ENCODE data around the gene SLC2A8. TPM values are rescaled to one million over a fixed set of nuclear protein-coding genes. Genes with fewer than 3 reads are reported as not detected.

The SLC2A8 gene
- total RNA-seq, 1 experiment from 2014 or later: 29.0 TPM

DNA sequence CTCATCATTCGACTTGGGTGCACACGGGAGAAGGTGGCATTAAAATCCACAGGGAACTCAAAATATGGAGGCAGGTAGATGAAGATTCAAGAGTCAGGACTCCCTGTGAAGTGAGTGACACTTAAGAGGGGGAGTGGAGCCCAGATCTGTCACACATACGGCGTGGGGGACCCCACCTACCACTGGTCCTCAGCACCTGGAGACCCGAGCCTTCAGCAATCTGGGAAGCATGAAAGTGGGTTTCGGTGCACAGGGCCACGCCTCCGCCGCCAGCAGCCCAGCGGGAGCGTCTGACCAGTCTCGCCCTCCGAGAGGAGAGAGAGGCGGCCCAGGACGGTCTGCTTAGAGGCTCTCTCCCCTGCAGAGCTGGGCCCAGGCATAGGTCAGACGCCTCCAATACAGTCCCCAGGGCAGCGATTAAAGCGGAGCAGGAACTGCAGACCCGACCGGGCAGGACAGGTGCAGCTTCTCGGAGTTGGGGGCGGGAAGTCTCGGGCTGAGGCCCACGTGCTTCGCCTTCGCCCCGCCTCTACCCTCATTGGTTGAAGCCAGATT, 639 bp upstream of the SLC2A8 start:
- ChIA-PET CTCF (interaction anchor here (0.6 to 1.3 kb wide), 5 partner anchors 59 to 437 kb away, joined by 3 to 5 read pairs (median 3); no protein-coding TSS in a partner anchor), POLR2A (ENCODE audit: unreplicated experiment) (interaction anchor here (0.5 to 1.2 kb wide), 7 partner anchors 24 to 436 kb away, joined by 3 to 7 read pairs (median 5); partner anchors contain the start of genes LRSAM1 and ZNF79)
- DNase-seq: no peak
- H3K9ac ChIP-seq (ENCODE audit: low read length): no peak overlapping the region
- intact Hi-C loops (cut with micrococcal nuclease): loop anchor here (5.0 kb wide), 2 partner anchors 169 to 184 kb away; no protein-coding TSS in a partner anchor
- H4K20me1 ChIP-seq (ENCODE audit: low read length): no peaks in the 10 kb centered on the region
- no peaks in the 10 kb centered on the region for H3K27me3 ChIP-seq (ENCODE audit: low read length)
- H3K4me2 ChIP-seq (ENCODE audit: low read length): peak overlapping the region; percentile 94
- no peaks in the 10 kb centered on the region for H3K9me2 ChIP-seq (replicated peaks; ENCODE audit: low read length)
- BruUV-seq (replicated peaks): no TSS peak
- H3K4me3 ChIP-seq (ENCODE audit: low read length): peak overlapping the region; percentile 71
- H2AFZ ChIP-seq (ENCODE audit: low read length): peak overlapping the region; percentile 88
- H3K36me3 ChIP-seq (ENCODE audit: low read depth, low read length): no peaks in the 10 kb centered on the region
- ATAC-seq: peak; percentile 11
- no peaks in the 10 kb centered on the region for H3K9me3 ChIP-seq (ENCODE audit: low read length)
- no peaks in the 10 kb centered on the region for H3F3A ChIP-seq (ENCODE audit: low read length, unreplicated experiment)
- peaks cover 15% of the 10 kb centered on the region for H3K79me2 ChIP-seq (ENCODE audit: low read length)
- TF ChIP-seq EZH2 (IDR thresholded peaks at IDR 0.05; ENCODE audit: low read length, unreplicated experiment) (no peak), EZH2phosphoT487 (IDR thresholded peaks at IDR 0.05; ENCODE audit: borderline replicate concordance, low read length) (no peak)
- TF ChIP-seq, protein P1, sequence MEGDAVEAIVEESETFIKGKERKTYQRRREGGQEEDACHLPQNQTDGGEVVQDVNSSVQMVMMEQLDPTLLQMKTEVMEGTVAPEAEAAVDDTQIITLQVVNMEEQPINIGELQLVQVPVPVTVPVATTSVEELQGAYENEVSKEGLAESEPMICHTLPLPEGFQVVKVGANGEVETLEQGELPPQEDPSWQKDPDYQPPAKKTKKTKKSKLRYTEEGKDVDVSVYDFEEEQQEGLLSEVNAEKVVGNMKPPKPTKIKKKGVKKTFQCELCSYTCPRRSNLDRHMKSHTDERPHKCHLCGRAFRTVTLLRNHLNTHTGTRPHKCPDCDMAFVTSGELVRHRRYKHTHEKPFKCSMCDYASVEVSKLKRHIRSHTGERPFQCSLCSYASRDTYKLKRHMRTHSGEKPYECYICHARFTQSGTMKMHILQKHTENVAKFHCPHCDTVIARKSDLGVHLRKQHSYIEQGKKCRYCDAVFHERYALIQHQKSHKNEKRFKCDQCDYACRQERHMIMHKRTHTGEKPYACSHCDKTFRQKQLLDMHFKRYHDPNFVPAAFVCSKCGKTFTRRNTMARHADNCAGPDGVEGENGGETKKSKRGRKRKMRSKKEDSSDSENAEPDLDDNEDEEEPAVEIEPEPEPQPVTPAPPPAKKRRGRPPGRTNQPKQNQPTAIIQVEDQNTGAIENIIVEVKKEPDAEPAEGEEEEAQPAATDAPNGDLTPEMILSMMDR (conservative IDR thresholded peaks at IDR 0.05; ENCODE audit: low read depth, low read length): no peak
- H3K4me1 ChIP-seq (ENCODE audit: insufficient read depth, low read length): peaks cover 14% of the 10 kb centered on the region
- H3K27ac ChIP-seq (ENCODE audit: low read length): no peak overlapping the region

DNA sequence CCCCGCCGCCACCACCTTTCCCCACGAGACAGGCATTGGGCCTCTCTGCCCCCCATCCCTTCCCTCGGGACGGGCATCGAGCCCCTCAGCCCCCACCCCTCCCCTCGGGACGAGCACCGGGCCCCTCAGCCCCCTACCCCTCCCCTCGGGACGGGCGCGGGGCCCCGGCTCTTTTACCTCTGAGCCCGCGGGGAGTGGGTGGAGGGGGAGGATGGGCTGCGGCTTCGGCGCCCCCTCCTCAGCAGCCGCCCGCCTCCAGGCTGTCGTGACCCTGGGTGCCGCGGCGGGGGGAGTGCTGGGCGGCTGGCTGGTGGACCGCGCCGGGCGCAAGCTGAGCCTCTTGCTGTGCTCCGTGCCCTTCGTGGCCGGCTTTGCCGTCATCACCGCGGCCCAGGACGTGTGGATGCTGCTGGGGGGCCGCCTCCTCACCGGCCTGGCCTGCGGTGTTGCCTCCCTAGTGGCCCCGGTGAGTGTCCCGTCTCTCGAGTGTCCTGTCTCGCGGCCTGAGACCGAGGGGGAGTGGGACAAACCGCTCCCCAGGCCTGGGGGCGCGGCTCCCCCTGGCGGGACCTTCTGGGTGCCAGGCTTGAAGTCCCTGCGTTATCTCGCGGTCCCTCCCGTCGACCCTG, 791 bp downstream of the SLC2A8 start:
- Histone ChIP-seq H3K9me2 (replicated peaks; ENCODE audit: low read length) (no peaks in the 10 kb centered on the region), H4K20me1 (ENCODE audit: low read length) (no peaks in the 10 kb centered on the region), H2AFZ (ENCODE audit: low read length) (peak overlapping the region; percentile 69), H3K36me3 (ENCODE audit: low read depth, low read length) (no peaks in the 10 kb centered on the region), H3K4me2 (ENCODE audit: low read length) (peak overlapping the region; percentile 92), H3K27ac (ENCODE audit: low read length) (no peak overlapping the region), H3K4me3 (ENCODE audit: low read length) (peak overlapping the region; percentile 82), H3K79me2 (ENCODE audit: low read length) (peaks cover 15% of the 10 kb centered on the region), H3K9ac (ENCODE audit: low read length) (peak overlapping the region; percentile 64), H3K9me3 (ENCODE audit: low read length) (no peaks in the 10 kb centered on the region), H3F3A (ENCODE audit: low read length, unreplicated experiment) (no peaks in the 10 kb centered on the region), H3K27me3 (ENCODE audit: low read length) (no peaks in the 10 kb centered on the region), H3K4me1 (ENCODE audit: insufficient read depth, low read length) (peaks cover 14% of the 10 kb centered on the region)
- BruUV-seq (replicated peaks): no TSS peak
- TF ChIP-seq EZH2 (IDR thresholded peaks at IDR 0.05; ENCODE audit: low read length, unreplicated experiment) (no peak), EZH2phosphoT487 (IDR thresholded peaks at IDR 0.05; ENCODE audit: borderline replicate concordance, low read length) (no peak)
- TF ChIP-seq, protein P1 (conservative IDR thresholded peaks at IDR 0.05; ENCODE audit: low read depth, low read length): peak; percentile 58
- peak; percentile 36 for DNase-seq
- ATAC-seq: peak; percentile 2; the same call in 1 of the 2 replicates
- ChIA-PET CTCF (interaction anchor here (0.7 kb wide), 1 partner anchor 19 kb away, joined by 3 read pairs; no protein-coding TSS in a partner anchor), POLR2A (ENCODE audit: unreplicated experiment) (no interaction called here)
- intact Hi-C loops (cut with micrococcal nuclease): loop anchor here (5.0 kb wide), 2 partner anchors 170 to 185 kb away; no protein-coding TSS in a partner anchor

Data from PC-3 (cell line).